A549 (cell line): ENCODE data around the gene QKI.

Experiments used
- BHLHE40 ChIP-seq: IDR thresholded peaks from 2 replicates; pipeline ENCODE4 v1.6.1; 2012; ENCODE audit warnings: low read depth, low read length, inconsistent platforms
- CTCF ChIP-seq: fragments of >200 bp; sonication (Bioruptor Twin); formaldehyde crosslinking; IDR thresholded peaks from 3 replicates; pipeline ENCODE4 v1.5.1; 2016
- MYC ChIP-seq: IDR thresholded peaks from 2 replicates; pipeline ENCODE4 v1.6.1; 2012; ENCODE audit warnings: mild to moderate bottlenecking, inconsistent platforms, low read length, improper control_type of control experiment, borderline replicate concordance
- REST ChIP-seq: fragments of 200-600 bp; sonication (generic); IDR thresholded peaks from 2 replicates; pipeline ENCODE4 v1.6.1; 2016; ENCODE audit warnings: antibody characterized with exemption, mild to moderate bottlenecking, moderate library complexity

- TF ChIP-seq CTCF (no peak), BHLHE40 (no peak), REST (no peak), MYC (no peak)
These were observed 20.5 kb downstream of the QKI start for GRCh38 chr6:163435023-163435422.
